GM21737 (cell line): ENCODE results near the gene STX3.
"Not testable (repeated sequence)": the region's sequence is repeated elsewhere in the genome, so short reads cannot be mapped to it uniquely, and the experiment has no call there.

Experiments used
- ATAC-seq: cut with Tn5 transposase; IDR thresholded peaks from one replicate; pipeline ENCODE4 v1.9.1; 2021; ENCODE audit warnings: mild to moderate bottlenecking, moderate library complexity; ENCODE audit not compliant: unreplicated experiment

STX3 gene

GRCh38 chr11:59756845-59757244 is 1.7 kb downstream of the STX3 start:
- ATAC-seq = no peak

- ATAC-seq = no peak
These were observed 3.3 kb downstream of the STX3 start for GRCh38 chr11:59758401-59759037.

DNA sequence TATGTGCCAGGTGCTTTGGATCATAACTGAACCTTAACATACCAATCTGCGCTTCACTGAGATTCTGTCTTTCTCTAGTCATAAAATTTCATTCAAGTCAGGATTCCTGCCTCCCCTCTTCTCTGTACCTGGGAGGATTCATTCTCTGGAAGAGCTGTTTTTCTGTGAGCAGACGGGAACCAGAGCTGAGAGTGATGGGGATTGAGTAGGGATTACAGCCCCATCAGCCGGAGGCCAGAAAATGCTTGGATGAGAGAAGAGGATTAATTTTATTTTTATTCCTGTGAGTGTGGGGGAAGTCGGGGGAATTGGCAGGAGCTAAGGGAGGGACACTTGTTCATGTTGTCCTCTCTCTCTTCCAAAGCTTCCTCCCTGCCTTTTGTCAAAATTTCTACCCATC is 4.7 kb downstream of the STX3 start:
- no peak for ATAC-seq

GRCh38 chr11:59760771-59761170 is 5.6 kb downstream of the STX3 start:
- ATAC-seq = no peak

- no peak for ATAC-seq
These were observed 6.8 kb downstream of the STX3 start for GRCh38 chr11:59761993-59762392.

- no peak for ATAC-seq
These were observed 10.0 kb downstream of the STX3 start for GRCh38 chr11:59765068-59765735.

DNA sequence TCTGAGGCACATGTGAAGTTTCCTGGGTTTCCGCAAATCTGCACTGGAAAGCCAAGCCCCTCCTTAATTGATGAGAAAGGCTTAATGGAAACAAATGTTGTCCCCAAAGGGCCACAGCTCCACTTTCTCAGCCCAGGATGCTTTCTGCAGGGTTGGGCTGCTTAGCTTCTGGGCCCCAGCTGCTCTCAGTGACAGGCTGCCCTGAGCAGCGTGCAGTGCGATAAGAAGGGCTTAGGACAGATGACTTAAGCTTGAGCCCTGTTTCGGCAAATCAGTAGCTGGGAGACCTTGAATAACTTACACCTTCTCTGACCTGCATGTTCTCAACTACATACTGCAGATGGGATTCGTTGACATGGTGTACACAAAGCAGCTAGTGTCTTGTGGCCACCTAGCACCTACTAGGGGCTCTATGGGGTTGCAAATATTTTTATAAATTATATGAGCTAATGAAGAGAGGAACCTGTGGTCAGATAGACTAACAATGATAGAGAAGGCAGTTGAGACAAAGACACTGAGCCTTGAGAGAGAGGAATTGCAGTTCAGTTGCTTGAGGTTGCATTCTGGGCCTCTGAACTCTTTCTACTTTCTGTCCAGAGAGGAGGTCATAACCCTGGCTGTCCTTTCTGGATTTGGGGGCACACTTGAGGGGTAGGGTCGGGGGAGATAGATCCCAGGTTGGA is 11.5 kb downstream of the STX3 start:
- ATAC-seq = no peak

GRCh38 chr11:59767225-59767611 is 12.0 kb downstream of the STX3 start:
- ATAC-seq = no peak

- no peak for ATAC-seq
These were observed 13.9 kb downstream of the STX3 start for GRCh38 chr11:59769111-59769510.

DNA sequence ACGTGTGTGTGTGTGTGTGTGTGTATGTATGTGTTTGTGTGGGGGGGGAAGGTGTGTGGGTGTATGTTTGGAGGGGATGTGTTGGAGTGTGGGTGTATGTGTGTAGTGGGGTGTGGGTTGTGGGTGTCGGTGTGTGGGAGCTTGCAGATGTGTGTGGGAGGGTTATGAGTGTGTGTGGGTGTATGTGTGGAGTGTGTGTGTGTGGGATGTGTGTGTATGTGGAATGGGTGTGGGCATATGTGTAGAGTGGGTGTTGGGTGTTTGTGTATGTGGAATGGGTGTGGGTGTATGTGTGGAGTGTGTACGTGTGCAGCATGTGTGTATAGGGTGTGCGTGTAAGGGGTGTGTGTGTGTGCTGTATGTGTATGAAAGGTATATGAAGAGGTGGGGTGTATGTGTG is 14.7 kb downstream of the STX3 start:
- ATAC-seq = no peak

DNA sequence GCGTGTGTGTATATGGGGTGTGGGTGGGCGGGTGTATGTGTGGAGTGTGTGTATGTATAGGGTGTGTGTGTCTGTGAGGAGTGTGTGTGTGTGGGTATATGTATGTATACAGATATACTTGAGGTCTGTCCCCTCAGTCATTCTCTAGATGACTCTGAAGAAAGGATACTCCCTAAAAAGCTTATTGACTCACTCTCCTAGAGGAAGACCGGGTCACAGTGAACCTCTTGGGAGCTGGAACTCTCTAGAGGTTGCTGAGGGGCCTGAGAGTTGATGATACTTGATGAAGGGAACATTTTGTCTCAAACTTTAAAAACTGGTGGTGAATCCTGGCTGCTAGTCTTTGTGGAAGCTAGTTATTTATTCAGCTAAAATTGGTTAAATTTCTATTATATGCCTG is 15.1 kb downstream of the STX3 start:
- no peak for ATAC-seq

DNA sequence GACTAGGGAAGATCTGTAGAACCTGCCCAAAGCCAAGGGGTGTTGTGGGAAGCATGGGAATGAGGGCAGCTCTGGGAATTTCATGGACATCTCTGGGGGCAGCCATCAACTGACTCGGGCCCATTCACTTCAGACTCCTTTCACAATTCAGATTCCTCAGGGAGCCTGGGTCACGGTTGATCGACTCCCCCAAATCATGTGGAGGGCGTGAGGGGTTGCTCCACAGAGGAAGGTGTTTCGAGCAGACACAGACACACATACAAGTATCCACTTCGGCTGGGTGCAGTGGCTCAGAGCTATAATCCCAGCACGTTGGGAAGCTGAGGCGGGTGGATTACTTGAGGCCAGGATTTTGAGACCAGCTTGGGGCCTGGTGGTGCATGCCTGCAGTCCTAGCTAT is 15.7 kb downstream of the STX3 start:
- no peak for ATAC-seq

DNA sequence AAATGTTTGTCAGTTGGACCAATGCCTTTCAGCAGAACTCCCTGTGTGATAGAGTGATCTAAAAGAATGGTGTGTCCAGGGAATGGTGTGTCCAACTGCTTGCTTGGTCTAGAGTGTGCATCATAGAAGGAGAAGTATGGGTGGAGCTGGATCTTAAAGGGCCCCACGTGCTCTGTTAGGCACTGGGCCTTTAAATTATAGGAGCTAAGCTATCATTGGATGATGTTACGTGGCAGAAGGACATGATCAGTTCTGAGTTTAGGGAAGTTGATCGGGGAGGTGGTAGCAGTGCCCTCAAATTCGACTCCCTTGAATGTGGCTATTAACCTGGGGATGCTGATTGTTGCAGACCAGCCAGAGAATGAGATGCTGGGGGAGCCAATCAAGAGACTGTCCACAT is 16.4 kb downstream of the STX3 start:
- no peak for ATAC-seq

- no peak for ATAC-seq
These were observed 17.9 kb downstream of the STX3 start for GRCh38 chr11:59773083-59773440.

- ATAC-seq = no peak
These were observed 21.3 kb downstream of the STX3 start for GRCh38 chr11:59776210-59777066.

DNA sequence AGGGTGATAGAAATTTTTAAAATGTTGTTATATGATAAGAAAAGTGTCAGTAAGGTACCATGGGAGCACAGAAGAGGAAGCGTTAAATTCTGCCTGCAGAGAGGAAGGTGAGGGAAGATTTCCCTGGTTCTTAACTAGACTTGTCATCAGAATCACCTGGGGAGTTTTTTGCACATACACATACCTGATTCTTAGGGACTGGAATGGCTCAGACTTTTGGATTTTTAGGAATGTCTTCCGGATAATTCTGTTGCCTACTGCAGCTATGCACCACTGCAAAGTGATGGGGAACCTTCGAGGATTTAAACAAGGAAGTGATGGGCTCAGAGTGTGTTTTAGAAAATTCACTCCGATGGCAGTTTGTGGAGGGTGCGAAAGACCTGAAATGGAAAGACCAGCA is 21.9 kb downstream of the STX3 start:
- no peak for ATAC-seq

- ATAC-seq = no peak
These were observed 22.9 kb downstream of the STX3 start for GRCh38 chr11:59778122-59778521.

GRCh38 chr11:59779487-59779886 is 24.3 kb downstream of the STX3 start:
- no peak for ATAC-seq

- ATAC-seq = no peak
These were observed 26.9 kb downstream of the STX3 start for GRCh38 chr11:59782080-59782479.

- ATAC-seq = no peak
These were observed 28.5 kb downstream of the STX3 start for GRCh38 chr11:59783632-59784090.

DNA sequence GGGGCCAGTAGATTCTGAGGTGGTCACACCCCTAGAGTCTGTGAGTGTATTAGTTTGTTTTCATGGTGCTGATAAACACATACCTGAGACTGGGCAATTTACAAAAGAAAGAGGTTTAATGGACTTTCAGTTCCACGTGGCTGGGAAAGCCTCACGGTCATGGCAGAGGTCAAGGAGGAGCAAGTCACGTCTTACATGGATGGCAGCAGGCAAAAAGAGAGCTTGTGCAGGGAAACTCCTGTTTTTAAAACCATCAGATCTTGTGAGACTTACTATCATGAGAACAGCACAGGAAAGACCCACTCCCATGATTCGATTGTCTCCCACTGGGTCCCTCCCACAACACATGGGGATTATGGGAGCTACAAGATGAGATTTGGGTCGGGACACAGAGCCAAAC is 29.3 kb downstream of the STX3 start:
- not testable (repeated sequence) for ATAC-seq
